Right lobe of liver (tissue), 6 donors: ENCODE measurements around the gene DOCK2. TPM values are rescaled to one million over a fixed set of nuclear protein-coding genes. Genes with fewer than 3 reads are reported as not detected.

Source experiments
- ATAC-seq, 4 donors: fragments of 200-7000 bp; cut with Tn5 transposase; one replicate each; pipeline ENCODE4 v1.9.1; 2020; ENCODE audit warnings: mild to moderate bottlenecking in 4 of 4, moderate library complexity in 4 of 4
- DNase-seq, 3 donors: peaks; one replicate each; pipeline ENCODE4 v3.0.0-alpha.2; 2020
- H3K27ac ChIP-seq, 3 donors: fragments of 200-600 bp; one replicate each; pipeline ENCODE4 v1.8.0; 2022
- H3K27me3 ChIP-seq, 2 donors: fragments of 200-600 bp; one replicate each; pipeline ENCODE4 v1.8.0; 2022
- H3K36me3 ChIP-seq, 4 donors: fragments of 200-600 bp; sonication (generic) in 1 of 4; one replicate each; pipeline versions ENCODE4 v1.5.1 to v1.8.0; 2017 to 2022; ENCODE audit warnings: control low read depth in 1 of 4
- H3K4me1 ChIP-seq, 4 donors: fragments of 200-600 bp; sonication (generic) in 1 of 4; one replicate each; pipeline versions ENCODE4 v1.5.1 to v1.8.0; 2017 to 2022; ENCODE audit warnings: control low read depth in 1 of 4
- H3K4me3 ChIP-seq, 3 donors: fragments of 200-600 bp; one replicate each; pipeline ENCODE4 v1.8.0; 2022
- H3K9me3 ChIP-seq, 4 donors: fragments of 200-600 bp; sonication (generic) in 1 of 4; one replicate each; pipeline versions ENCODE4 v1.5.1 to v1.8.0; 2017 to 2022; ENCODE audit warnings: control low read depth in 1 of 4
- CTCF ChIP-seq, 4 donors: fragments of 200-600 bp in 3 of 4; fragments of 450-650 bp in 1 of 4; IDR thresholded peaks; one replicate each; pipeline versions ENCODE4 v1.5.1 to v1.8.0; 2016 to 2022; ENCODE audit warnings: antibody characterized with exemption in 4 of 4, mild to moderate bottlenecking in 2 of 4
- POLR2A ChIP-seq: fragments of 450-650 bp; IDR thresholded peaks from one replicate; pipeline ENCODE4 v1.6.1; 2017; ENCODE audit warnings: antibody characterized with exemption, mild to moderate bottlenecking
- WGBS: methylation state at CpG from one replicate; pipeline ENCODE4 v1.1.6; 2018; ENCODE audit warnings: low coverage, low lambda C conversion rate; ENCODE audit not compliant: insufficient coverage; ENCODE audit errors: missing lambda C conversion rate; 5-methylcytosine and 5-hydroxymethylcytosine counted together
- intact Hi-C, 2 donors: fragments of 100-400 bp; cut with DNase I; formaldehyde crosslinking; loops; one replicate each; pipeline versions ENCODE4 v1.11.2 to v1.14.1; 2022
- total RNA-seq, 6 experiments: library from RNA; depleted of rRNA in 2 of 6; stranded (reverse); fragments of >200 nt in 2 of 6; fragmentation: NEBNext Ultra II Directional in 3 of 6; extraction: Animal tissue kit (Norgen Biotek cat#: 25700) in 3 of 6; gene quantifications; one replicate each; pipeline versions ENCODE4 v1.1.0 to v1.2.4, GENCODE V29; 2016 to 2023
- donor health status: DM: no; HTN: yes; CAD: no.
- donor health status: DM: no; HTN: no; CAD: no.
- donor health status: DM: no; HTN: no; CAD: no.
- donor health status: DM: no; HTN: yes; CAD: no.
- donor health status: DM: no; HTN: yes; CAD: no.

The DOCK2 gene
- total RNA-seq, 6 experiments from 2014 or later: 5.0 to 14.5 (median 7.4) TPM

- Histone ChIP-seq H3K4me1 (no peaks in the 10 kb centered on the region), H3K9me3 (no peaks in the 10 kb centered on the region), H3K27ac (no peak within 1 kb of the TSS), H3K4me3 (no peak within 1 kb of the TSS), H3K27me3 (peaks cover 0 to 3% of the 10 kb centered on the region in 2 donors), H3K36me3 (no peaks in the 10 kb centered on the region)
- 8% methylated on average over 10 of the region's 11 CpGs for WGBS
- TF ChIP-seq CTCF (IDR thresholded peaks at IDR 0.05): peak; percentile 37 to 52 (median 52)
- no peak for TF ChIP-seq POLR2A
- DNase-seq (peak in 2 of 3 donors; percentile 41 to 49), ATAC-seq (peak; percentile 81 to 94 (median 86))
- intact Hi-C loops: no loop called here
These were observed 343.5 kb downstream of the DOCK2 start, which contains the start of gene INSYN2B for GRCh38 chr5:169980418-169981053. Gene INSYN2B, minus strand, starts transcription at chr5:169980495. Its CDS starts 96,597 bp downstream, at chr5:169883898.

GRCh38 chr5:169988206-169988605 is 351.1 kb downstream of the DOCK2 start:
- peaks cover 0 to 2% of the 10 kb centered on the region in 2 donors for H3K27me3 ChIP-seq
- WGBS: 52% methylated on average over 4 of the region's 4 CpGs
- H3K4me3 ChIP-seq: no peak overlapping the region
- TF ChIP-seq CTCF (IDR thresholded peaks at IDR 0.05) (no peak), POLR2A (no peak)
- H3K36me3 ChIP-seq: no peaks in the 10 kb centered on the region
- no peak overlapping the region for H3K27ac ChIP-seq
- H3K4me1 ChIP-seq: peaks cover 0 to 3% (median 0%) of the 10 kb centered on the region in 4 donors
- intact Hi-C loops: no loop called here
- DNase-seq: no peak
- ATAC-seq: no peak
- no peaks in the 10 kb centered on the region for H3K9me3 ChIP-seq

- intact Hi-C loops: no loop called here
- TF ChIP-seq CTCF (IDR thresholded peaks at IDR 0.05) (no peak), POLR2A (no peak)
- no peak overlapping the region for H3K4me3 ChIP-seq
- peaks cover 0 to 3% (median 0%) of the 10 kb centered on the region in 4 donors for H3K4me1 ChIP-seq
- no peak overlapping the region for H3K27ac ChIP-seq
- no peaks in the 10 kb centered on the region for H3K9me3 ChIP-seq
- H3K27me3 ChIP-seq: no peaks in the 10 kb centered on the region
- WGBS: 54% methylated on average over 1 of the region's 1 CpG
- DNase-seq (no peak), ATAC-seq (no peak)
- no peaks in the 10 kb centered on the region for H3K36me3 ChIP-seq
These were observed 351.9 kb downstream of the DOCK2 start for GRCh38 chr5:169988947-169989346.

GRCh38 chr5:169989365-169989764 is 352.3 kb downstream of the DOCK2 start:
- DNase-seq (no peak), ATAC-seq (no peak)
- H3K36me3 ChIP-seq: no peaks in the 10 kb centered on the region
- no peaks in the 10 kb centered on the region for H3K9me3 ChIP-seq
- no peak overlapping the region for H3K4me3 ChIP-seq
- H3K4me1 ChIP-seq: peaks cover 0 to 3% (median 0%) of the 10 kb centered on the region in 4 donors
- intact Hi-C loops: no loop called here
- no peak overlapping the region for H3K27ac ChIP-seq
- TF ChIP-seq CTCF (IDR thresholded peaks at IDR 0.05) (no peak), POLR2A (no peak)
- WGBS: 50% methylated on average over 1 of the region's 1 CpG
- H3K27me3 ChIP-seq: no peaks in the 10 kb centered on the region
